HG03442 (cell line): Measurements from ENCODE around the gene HOXC12.

Experiments used
- ATAC-seq: cut with Tn5 transposase; IDR thresholded peaks from one replicate; pipeline ENCODE4 v1.9.1; 2021; ENCODE audit warnings: mild to moderate bottlenecking, moderate library complexity; ENCODE audit not compliant: unreplicated experiment

The HOXC12 gene

GRCh38 chr12:54006559-54007220 is 52.0 kb downstream of the HOXC12 start:
- no peak for ATAC-seq

GRCh38 chr12:54007538-54008259 is 53.0 kb downstream of the HOXC12 start:
- ATAC-seq: no peak

- ATAC-seq: no peak
These were observed 53.5 kb downstream of the HOXC12 start for GRCh38 chr12:54008260-54008552.
